ENCODE data around the gene MTUS2. TPM values are rescaled to one million over a fixed set of nuclear protein-coding genes. Genes with fewer than 3 reads are reported as not detected.

Gene MTUS2
- polyA plus RNA-seq, 2 of the 4 experiments (the other 2 are of a cell fraction): not detected

DNA sequence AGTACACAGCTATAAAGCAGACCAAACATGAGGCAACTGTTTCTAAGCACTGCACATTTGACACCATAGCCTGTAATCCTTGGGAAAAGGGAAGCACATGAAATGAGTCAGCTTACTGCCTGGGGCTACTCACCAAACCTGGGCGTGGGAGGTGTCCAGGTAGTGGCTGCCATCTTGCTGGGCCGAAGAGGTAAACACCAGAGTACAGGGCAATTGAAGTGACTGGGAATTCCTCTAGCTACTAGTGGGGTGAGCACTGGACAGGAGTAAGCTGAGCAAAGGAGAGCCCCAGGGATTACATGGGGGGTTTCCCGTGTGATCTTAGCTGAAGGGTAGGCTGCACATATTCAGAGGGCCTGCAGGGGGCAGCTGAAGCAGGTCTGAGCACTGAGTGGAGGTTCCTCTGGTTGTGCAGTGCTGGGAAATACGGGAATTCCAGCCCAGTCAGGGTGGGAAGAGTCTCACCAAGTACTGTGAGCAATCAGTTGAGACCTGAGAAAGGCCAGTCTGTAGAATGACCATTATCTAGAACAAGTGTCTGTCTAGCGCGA, 634.9 kb downstream of the MTUS2 start:
- peak; percentile 81 to 84 for ATAC-seq
- POLR2A ChIA-PET: no interaction called here
- peak; percentile 4 to 24 for DNase-seq (ENCODE audit: low read depth in 1 of 2, low spot score in 1 of 2)
- CTCF ChIA-PET: interaction anchor here (0.6 kb wide), 1 partner anchor 1628 kb away, joined by 3 read pairs; no protein-coding TSS in a partner anchor
- no peak overlapping the region for H3K4me3 ChIP-seq
- no peaks in the 10 kb centered on the region for H3K9me3 ChIP-seq
- 45% methylated on average over 5 of the region's 6 CpGs for WGBS (ENCODE audit: missing lambda C conversion rate)
- no peak for FAIRE-seq
- no peak overlapping the region for H3K27ac ChIP-seq
- TF ChIP-seq RAD21 (conservative IDR thresholded peaks at IDR 0.05 in 1 of 2, IDR thresholded peaks at IDR 0.05 in 1 of 2) (peak in 1 of 2 experiments; percentile 21; a peak in 1 of 5 replicates), CHD2 (IDR thresholded peaks at IDR 0.05; ENCODE audit: low read length, partially characterized antibody) (no peak)
- TF ChIP-seq, protein P1, sequence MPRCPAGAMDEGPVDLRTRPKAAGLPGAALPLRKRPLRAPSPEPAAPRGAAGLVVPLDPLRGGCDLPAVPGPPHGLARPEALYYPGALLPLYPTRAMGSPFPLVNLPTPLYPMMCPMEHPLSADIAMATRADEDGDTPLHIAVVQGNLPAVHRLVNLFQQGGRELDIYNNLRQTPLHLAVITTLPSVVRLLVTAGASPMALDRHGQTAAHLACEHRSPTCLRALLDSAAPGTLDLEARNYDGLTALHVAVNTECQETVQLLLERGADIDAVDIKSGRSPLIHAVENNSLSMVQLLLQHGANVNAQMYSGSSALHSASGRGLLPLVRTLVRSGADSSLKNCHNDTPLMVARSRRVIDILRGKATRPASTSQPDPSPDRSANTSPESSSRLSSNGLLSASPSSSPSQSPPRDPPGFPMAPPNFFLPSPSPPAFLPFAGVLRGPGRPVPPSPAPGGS (IDR thresholded peaks at IDR 0.05): no peak
- no peaks in the 10 kb centered on the region for H3K4me1 ChIP-seq
- no peak overlapping the region for H3K4me2 ChIP-seq

- no peak for FAIRE-seq
- no peak for ATAC-seq
Observed at GRCh38 chr13:29456419-29456818, 636.3 kb downstream of the MTUS2 start.

More at GRCh38 chr13:29456419-29456818, 636.3 kb downstream of the MTUS2 start:
- H3K27ac ChIP-seq: no peak overlapping the region
- H3K4me2 ChIP-seq: no peak overlapping the region
- ChIA-PET CTCF (no interaction called here), POLR2A (no interaction called here)
- no peaks in the 10 kb centered on the region for H3K9me3 ChIP-seq
- no peak overlapping the region for H3K4me3 ChIP-seq
- H3K4me1 ChIP-seq: no peaks in the 10 kb centered on the region
- DNase-seq (ENCODE audit: low read depth in 1 of 2, low spot score in 1 of 2): no peak
- no peak for TF ChIP-seq EHMT2 (IDR thresholded peaks at IDR 0.05; ENCODE audit: low read depth)
- TF ChIP-seq, protein P2, sequence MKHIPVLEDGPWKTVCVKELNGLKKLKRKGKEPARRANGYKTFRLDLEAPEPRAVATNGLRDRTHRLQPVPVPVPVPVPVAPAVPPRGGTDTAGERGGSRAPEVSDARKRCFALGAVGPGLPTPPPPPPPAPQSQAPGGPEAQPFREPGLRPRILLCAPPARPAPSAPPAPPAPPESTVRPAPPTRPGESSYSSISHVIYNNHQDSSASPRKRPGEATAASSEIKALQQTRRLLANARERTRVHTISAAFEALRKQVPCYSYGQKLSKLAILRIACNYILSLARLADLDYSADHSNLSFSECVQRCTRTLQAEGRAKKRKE (CRISPR knock-in tag; IDR thresholded peaks at IDR 0.05; ENCODE audit: low read depth): no peak
- TF ChIP-seq, protein P3, sequence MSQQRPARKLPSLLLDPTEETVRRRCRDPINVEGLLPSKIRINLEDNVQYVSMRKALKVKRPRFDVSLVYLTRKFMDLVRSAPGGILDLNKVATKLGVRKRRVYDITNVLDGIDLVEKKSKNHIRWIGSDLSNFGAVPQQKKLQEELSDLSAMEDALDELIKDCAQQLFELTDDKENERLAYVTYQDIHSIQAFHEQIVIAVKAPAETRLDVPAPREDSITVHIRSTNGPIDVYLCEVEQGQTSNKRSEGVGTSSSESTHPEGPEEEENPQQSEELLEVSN (IDR thresholded peaks at IDR 0.05; ENCODE audit: borderline replicate concordance, low read depth): no peak
- no peak for TF ChIP-seq PBX3 (IDR thresholded peaks at IDR 0.05)
- TF ChIP-seq MAFK (IDR thresholded peaks at IDR 0.05; ENCODE audit: partially characterized antibody): no peak
- no peak for TF ChIP-seq ESRRA (IDR thresholded peaks at IDR 0.05; ENCODE audit: borderline replicate concordance, low read length)
- TF ChIP-seq HDAC2 (IDR thresholded peaks at IDR 0.05): no peak
- TF ChIP-seq RNF2 (IDR thresholded peaks at IDR 0.05; ENCODE audit: borderline replicate concordance, low read depth): no peak
- no peak for TF ChIP-seq SREBF2 (IDR thresholded peaks at IDR 0.05)
- TF ChIP-seq HOXA7 (CRISPR knock-in tag; IDR thresholded peaks at IDR 0.05): no peak
- TF ChIP-seq PHF8 (IDR thresholded peaks at IDR 0.05; ENCODE audit: borderline replicate concordance, low read depth): no peak
- no peak for TF ChIP-seq NFE2L2 (conservative IDR thresholded peaks at IDR 0.05; ENCODE audit: low read length)
- no peak for TF ChIP-seq REST (IDR thresholded peaks at IDR 0.05)
- no peak for TF ChIP-seq CHD4 (IDR thresholded peaks at IDR 0.05; ENCODE audit: borderline replicate concordance)
- no peak for TF ChIP-seq ZNF302 (CRISPR knock-in tag; IDR thresholded peaks at IDR 0.05)
- 33% methylated on average over 1 of the region's 1 CpG for WGBS (ENCODE audit: missing lambda C conversion rate)
